ENCODE measurements around the gene AMPH.

GRCh38 chr7:38512291-38512690 is 118.9 kb downstream of the AMPH start:
- TF ChIP-seq CTCF (IDR thresholded peaks at IDR 0.05): no peak
- no peak for TF ChIP-seq POLR2AphosphoS5 (IDR thresholded peaks at IDR 0.05; ENCODE audit: insufficient read depth in 1 of 2, low read depth in 1 of 2)
